Vagina (tissue), 2 donors: Measurements from ENCODE around the gene R3HDM4. TPM values are rescaled to one million over a fixed set of nuclear protein-coding genes. Genes with fewer than 3 reads are reported as not detected.

Experiments used
- DNase-seq, 2 donors: peaks; one replicate each; pipeline ENCODE4 v3.0.0-alpha.2; 2017; ENCODE audit errors: extremely low spot score in 2 of 2
- H3K27ac ChIP-seq: fragments of 200-600 bp; sonication (generic); one replicate; pipeline ENCODE4 v1.5.1; 2019
- H3K27me3 ChIP-seq: fragments of 200-600 bp; sonication (generic); one replicate; pipeline ENCODE4 v1.5.1; 2019
- H3K36me3 ChIP-seq, 2 donors: fragments of 200-600 bp; sonication (generic); one replicate each; pipeline ENCODE4 v1.5.1; 2017 to 2019
- H3K4me1 ChIP-seq: fragments of 200-600 bp; sonication (generic); one replicate; pipeline ENCODE4 v1.5.1; 2019
- H3K4me3 ChIP-seq, 2 donors: fragments of 200-600 bp; sonication (generic); 1 replicate in 1 of 2; 2 replicates in 1 of 2; pipeline ENCODE4 v1.5.1; 2016 to 2019
- H3K9me3 ChIP-seq: fragments of 200-600 bp; sonication (generic); one replicate; pipeline ENCODE4 v1.5.1; 2019
- POLR2A ChIP-seq, 2 donors: fragments of 450-650 bp; IDR thresholded peaks; one replicate each; pipeline ENCODE4 v1.6.1; 2017; ENCODE audit warnings: antibody characterized with exemption in 2 of 2, mild to moderate bottlenecking in 2 of 2, moderate library complexity in 2 of 2
- POLR2AphosphoS5 ChIP-seq, 2 donors: sonication (generic); formaldehyde crosslinking; IDR thresholded peaks; one replicate each; pipeline ENCODE4 v1.9.0; 2017; ENCODE audit warnings: antibody characterized with exemption in 2 of 2, mild to moderate bottlenecking in 2 of 2, low read depth in 1 of 2; ENCODE audit not compliant: insufficient read depth in 1 of 2
- intact Hi-C: fragments of 100-400 bp; cut with DNase I; formaldehyde crosslinking; loops from one replicate; pipeline ENCODE4 v1.15.1; 2023
- total RNA-seq: library from RNA; depleted of rRNA; stranded (reverse); fragments of >200 nt; gene quantifications from one replicate; pipeline ENCODE4 v1.2.3, GENCODE V29; 2016
- TF ChIP-seq, protein P1 (sequence below), 3 experiments: fragments of 450-650 bp in 2 of 3; fragments of 200-600 bp in 1 of 3; sonication (generic) in 1 of 3; IDR thresholded peaks; one replicate each; pipeline ENCODE4 v1.5.1; 2017 to 2019; ENCODE audit warnings: antibody characterized with exemption in 3 of 3, mild to moderate bottlenecking in 2 of 3, moderate library complexity in 2 of 3

The R3HDM4 gene
- total RNA-seq, 1 donor from 2014 or later, result 41.3 TPM

DNA sequence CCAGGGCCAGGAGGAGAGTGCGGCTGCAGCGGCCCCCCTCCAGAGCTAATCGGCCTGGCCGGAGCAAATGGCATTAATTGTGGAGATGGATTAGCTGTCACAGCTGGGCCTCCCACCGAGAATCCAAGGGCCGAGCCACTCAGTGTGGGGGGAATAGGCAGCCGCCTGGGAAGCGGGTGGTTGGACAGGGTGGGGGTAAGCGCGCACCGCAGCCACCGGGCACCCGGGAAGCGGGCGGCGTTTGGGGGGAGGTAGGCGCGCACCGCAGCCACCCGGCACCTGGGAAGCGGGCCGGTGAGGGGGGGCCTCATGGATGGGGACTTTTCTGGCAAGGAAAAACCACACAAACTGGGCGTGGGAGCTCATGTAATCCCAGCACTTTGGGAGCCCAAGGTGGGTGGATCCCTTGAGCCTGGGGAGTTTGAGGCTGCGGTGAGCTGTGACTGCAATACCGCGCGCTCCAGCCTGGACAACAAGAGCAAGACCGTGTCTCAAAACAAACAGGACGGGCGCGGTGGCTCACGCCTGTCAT, 9.7 kb downstream of the R3HDM4 start:
- intact Hi-C loops, result no loop called here
- Histone ChIP-seq H3K36me3 (peaks cover 0 to 17% of the 10 kb centered on the region in 2 donors), H3K27me3 (no peaks in the 10 kb centered on the region), H3K9me3 (no peaks in the 10 kb centered on the region), H3K4me1 (peaks cover 10% of the 10 kb centered on the region), H3K27ac (no peak overlapping the region), H3K4me3 (no peak overlapping the region)
- DNase-seq, result no peak
- TF ChIP-seq POLR2AphosphoS5 (IDR thresholded peaks at IDR 0.05; ENCODE audit: insufficient read depth in 1 of 2, low read depth in 1 of 2), result no peak
- TF ChIP-seq POLR2A (IDR thresholded peaks at IDR 0.05), result no peak
- TF ChIP-seq, protein P1, sequence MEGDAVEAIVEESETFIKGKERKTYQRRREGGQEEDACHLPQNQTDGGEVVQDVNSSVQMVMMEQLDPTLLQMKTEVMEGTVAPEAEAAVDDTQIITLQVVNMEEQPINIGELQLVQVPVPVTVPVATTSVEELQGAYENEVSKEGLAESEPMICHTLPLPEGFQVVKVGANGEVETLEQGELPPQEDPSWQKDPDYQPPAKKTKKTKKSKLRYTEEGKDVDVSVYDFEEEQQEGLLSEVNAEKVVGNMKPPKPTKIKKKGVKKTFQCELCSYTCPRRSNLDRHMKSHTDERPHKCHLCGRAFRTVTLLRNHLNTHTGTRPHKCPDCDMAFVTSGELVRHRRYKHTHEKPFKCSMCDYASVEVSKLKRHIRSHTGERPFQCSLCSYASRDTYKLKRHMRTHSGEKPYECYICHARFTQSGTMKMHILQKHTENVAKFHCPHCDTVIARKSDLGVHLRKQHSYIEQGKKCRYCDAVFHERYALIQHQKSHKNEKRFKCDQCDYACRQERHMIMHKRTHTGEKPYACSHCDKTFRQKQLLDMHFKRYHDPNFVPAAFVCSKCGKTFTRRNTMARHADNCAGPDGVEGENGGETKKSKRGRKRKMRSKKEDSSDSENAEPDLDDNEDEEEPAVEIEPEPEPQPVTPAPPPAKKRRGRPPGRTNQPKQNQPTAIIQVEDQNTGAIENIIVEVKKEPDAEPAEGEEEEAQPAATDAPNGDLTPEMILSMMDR (IDR thresholded peaks at IDR 0.05), result no peak

DNA sequence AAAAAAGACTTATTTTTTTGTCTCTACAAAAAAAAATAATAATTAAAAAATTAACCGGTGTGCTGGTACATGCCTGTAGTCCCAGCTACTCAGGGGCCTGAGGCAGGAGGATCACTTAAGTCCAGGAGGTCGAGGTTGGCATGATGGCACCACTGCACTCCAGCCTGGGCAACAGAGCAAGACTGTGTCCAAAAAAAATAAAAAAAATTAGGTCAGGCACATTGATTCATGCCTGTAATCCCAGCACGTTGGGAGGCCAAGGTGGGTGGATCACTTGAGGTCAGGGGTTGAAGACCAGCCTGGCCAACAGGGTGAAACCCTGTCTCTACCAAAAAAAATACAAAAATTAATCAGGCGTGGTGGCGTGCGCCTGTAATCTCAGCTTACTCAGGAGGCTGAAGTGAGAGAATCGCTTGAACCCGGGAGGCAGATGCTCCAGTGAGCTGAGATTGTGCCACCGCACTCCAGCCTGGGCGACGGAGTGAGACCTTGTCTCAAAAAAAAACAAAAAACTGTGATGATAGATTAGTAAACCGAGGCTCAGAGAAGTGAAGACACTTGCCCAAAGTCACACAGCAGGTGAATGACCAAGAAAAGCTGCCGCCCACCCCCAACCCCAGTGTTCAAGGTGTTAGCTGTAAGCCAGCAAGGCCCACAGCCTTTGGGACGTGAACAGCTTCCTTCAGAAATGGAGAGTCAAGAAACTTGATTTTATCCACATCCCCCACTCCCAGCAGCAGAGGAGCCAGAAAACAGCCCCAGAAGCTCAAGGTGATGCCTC, 10.4 kb downstream of the R3HDM4 start:
- H3K4me3 ChIP-seq, result no peak overlapping the region
- no peak for DNase-seq
- no peak overlapping the region for H3K27ac ChIP-seq
- H3K4me1 ChIP-seq, result peaks cover 10% of the 10 kb centered on the region
- no peaks in the 10 kb centered on the region for H3K27me3 ChIP-seq
- intact Hi-C loops, result no loop called here
- TF ChIP-seq, protein P1 (IDR thresholded peaks at IDR 0.05), result no peak
- no peak for TF ChIP-seq POLR2AphosphoS5 (IDR thresholded peaks at IDR 0.05; ENCODE audit: insufficient read depth in 1 of 2, low read depth in 1 of 2)
- no peak for TF ChIP-seq POLR2A (IDR thresholded peaks at IDR 0.05)
- peaks cover 0 to 17% of the 10 kb centered on the region in 2 donors for H3K36me3 ChIP-seq
- H3K9me3 ChIP-seq, result no peaks in the 10 kb centered on the region

DNA sequence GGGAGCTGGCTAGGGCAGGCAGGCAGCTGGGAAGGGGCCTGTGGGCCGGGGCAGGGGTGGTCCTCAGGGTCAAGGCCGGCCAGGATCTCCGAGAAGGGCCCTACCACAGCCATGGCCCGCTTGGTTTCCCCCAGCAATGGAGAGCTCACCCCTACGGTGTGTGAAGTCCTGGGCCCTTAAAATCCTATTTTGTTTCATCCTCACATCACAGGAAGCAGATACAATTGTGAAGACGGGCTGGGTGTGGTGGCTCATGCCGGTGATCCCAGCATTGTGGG, 11.0 kb downstream of the R3HDM4 start:
- no peak for DNase-seq
- Histone ChIP-seq H3K36me3 (peaks cover 0 to 21% of the 10 kb centered on the region in 2 donors), H3K27ac (no peak overlapping the region), H3K4me1 (peaks cover 10% of the 10 kb centered on the region), H3K4me3 (no peak overlapping the region), H3K27me3 (no peaks in the 10 kb centered on the region), H3K9me3 (no peaks in the 10 kb centered on the region)
- intact Hi-C loops, result no loop called here
- TF ChIP-seq, protein P1 (IDR thresholded peaks at IDR 0.05), result no peak
- TF ChIP-seq POLR2A (IDR thresholded peaks at IDR 0.05) (no peak), POLR2AphosphoS5 (IDR thresholded peaks at IDR 0.05; ENCODE audit: insufficient read depth in 1 of 2, low read depth in 1 of 2) (no peak)

DNA sequence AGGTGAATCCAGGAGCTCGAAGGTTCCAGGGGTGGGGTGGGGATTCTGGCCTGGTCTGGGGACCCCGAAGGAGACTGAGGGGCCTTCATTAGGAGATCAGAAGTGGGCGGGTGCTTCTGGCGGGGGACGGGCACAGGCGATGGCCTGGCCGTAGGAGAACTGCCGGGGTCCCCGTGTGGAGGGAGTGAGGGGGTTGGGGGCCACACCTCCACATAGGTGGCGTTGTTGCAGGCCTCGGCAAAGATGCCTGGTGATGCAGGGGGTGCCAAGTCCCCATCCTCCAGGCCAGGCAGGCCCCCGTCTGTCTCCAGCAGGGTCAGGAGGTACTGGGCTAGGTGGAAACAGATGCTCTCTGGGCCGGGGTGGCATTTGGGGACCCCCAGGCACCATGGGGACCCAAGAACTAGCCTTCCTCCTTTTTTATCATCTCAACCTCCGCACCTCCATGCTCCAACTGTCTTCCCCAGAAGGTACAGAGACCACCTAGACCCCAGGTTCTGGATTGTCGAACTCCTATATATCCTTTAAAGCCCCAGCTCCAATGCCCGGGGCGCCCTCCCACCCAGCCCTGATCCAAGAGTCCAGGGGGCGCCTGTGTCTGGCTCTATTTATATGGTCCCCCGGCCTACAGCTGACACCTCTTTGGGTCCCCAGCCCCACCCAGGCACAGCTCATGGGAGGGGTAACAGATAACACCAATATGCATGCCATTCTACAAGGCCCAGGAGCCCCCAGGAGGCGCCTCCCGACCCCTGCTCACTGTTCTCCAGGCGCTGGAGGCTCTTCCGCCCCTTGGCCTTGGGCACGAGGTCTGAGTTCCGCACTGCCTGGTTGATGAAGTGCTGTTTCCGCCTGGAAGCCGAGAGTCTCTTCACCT, 11.6 kb downstream of the R3HDM4 start:
- H3K4me3 ChIP-seq, result no peak overlapping the region
- H3K27ac ChIP-seq, result no peak overlapping the region
- no peaks in the 10 kb centered on the region for H3K27me3 ChIP-seq
- peaks cover 10% of the 10 kb centered on the region for H3K4me1 ChIP-seq
- peaks cover 0 to 23% of the 10 kb centered on the region in 2 donors for H3K36me3 ChIP-seq
- intact Hi-C loops, result no loop called here
- no peak for DNase-seq
- H3K9me3 ChIP-seq, result no peaks in the 10 kb centered on the region
- TF ChIP-seq, protein P1 (IDR thresholded peaks at IDR 0.05), result no peak
- no peak for TF ChIP-seq POLR2A (IDR thresholded peaks at IDR 0.05)
- no peak for TF ChIP-seq POLR2AphosphoS5 (IDR thresholded peaks at IDR 0.05; ENCODE audit: insufficient read depth in 1 of 2, low read depth in 1 of 2)
